ENCODE data around the gene CAPN2. TPM values are rescaled to one million over a fixed set of nuclear protein-coding genes. Genes with fewer than 3 reads are reported as not detected.

CAPN2 gene
- total and polyA plus RNA-seq, 7 experiments from 2014 or later: 57.6 to 195 (median 99.5) TPM

DNA sequence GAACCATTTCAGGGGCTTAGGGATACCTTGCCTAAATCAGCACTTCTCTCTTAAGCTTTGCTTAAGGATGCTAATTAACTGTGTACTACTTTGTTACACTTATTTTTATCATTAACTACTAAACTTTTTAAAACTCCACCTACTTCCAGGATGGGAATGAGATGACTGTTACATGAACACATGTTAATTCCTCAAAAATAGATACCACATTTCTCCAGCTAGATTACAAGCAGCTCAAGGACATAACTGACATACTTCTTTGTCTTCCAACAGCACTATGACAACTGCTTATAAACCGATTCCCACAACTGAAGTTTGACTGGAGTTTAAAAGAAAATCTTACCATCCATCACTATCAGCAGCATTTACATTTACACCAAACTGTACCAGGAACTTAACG lies 79.7 kb downstream of the CAPN2 start:
- Histone ChIP-seq H3K9me3 (ENCODE audit: control insufficient read depth in 2 of 3, low read length in 3 of 3) (no peaks in the 10 kb centered on the region), H3K36me3 (ENCODE audit: control insufficient read depth in 2 of 3, insufficient read depth in 3 of 3, low read length in 3 of 3) (peaks cover 14 to 53% (median 15%) of the 10 kb centered on the region in 3 experiments), H3K4me3 (ENCODE audit: low read length) (no peak overlapping the region), H3K4me1 (ENCODE audit: control insufficient read depth in 2 of 2, insufficient read depth in 2 of 2, low read length in 2 of 2) (no peaks in the 10 kb centered on the region), H3K27ac (ENCODE audit: low read depth, low read length) (no peak overlapping the region), H3K27me3 (ENCODE audit: control insufficient read depth in 2 of 2, insufficient read depth in 2 of 2, low read length in 2 of 2) (no peaks in the 10 kb centered on the region)
- Mint-ChIP-seq H3K4me3 (no peak overlapping the region), H3K36me3 (peaks cover 0 to 46% (median 5%) of the 10 kb centered on the region in 5 donors), H3K27me3 (no peaks in the 10 kb centered on the region), H3K4me1 (peaks cover 0 to 5% (median 0%) of the 10 kb centered on the region in 7 donors), H3K27ac (peak overlapping the region in 2 of 9 donors; percentile 1 to 5), H3K9me3 (no peaks in the 10 kb centered on the region)
- ATAC-seq (no peak), DNase-seq (no peak)
- CTCF ChIA-PET: no interaction called here
- intact Hi-C loops (cut with micrococcal nuclease): no loop called here
- POLR2A ChIA-PET: no interaction called here

- Histone ChIP-seq H3K27ac (ENCODE audit: low read depth, low read length) (no peak overlapping the region), H3K4me1 (ENCODE audit: control insufficient read depth in 2 of 2, insufficient read depth in 2 of 2, low read length in 2 of 2) (no peaks in the 10 kb centered on the region), H3K36me3 (ENCODE audit: control insufficient read depth in 2 of 3, insufficient read depth in 3 of 3, low read length in 3 of 3) (peaks cover 14 to 61% (median 15%) of the 10 kb centered on the region in 3 experiments), H3K9me3 (ENCODE audit: control insufficient read depth in 2 of 3, low read length in 3 of 3) (no peaks in the 10 kb centered on the region), H3K4me3 (ENCODE audit: low read length) (no peak overlapping the region), H3K27me3 (ENCODE audit: control insufficient read depth in 2 of 2, insufficient read depth in 2 of 2, low read length in 2 of 2) (no peaks in the 10 kb centered on the region)
- CTCF ChIA-PET: no interaction called here
- Mint-ChIP-seq H3K9me3 (no peaks in the 10 kb centered on the region), H3K4me1 (peaks cover 0 to 5% (median 0%) of the 10 kb centered on the region in 7 donors), H3K27me3 (no peaks in the 10 kb centered on the region), H3K27ac (peak overlapping the region in 2 of 9 donors; percentile 22 to 42), H3K36me3 (peaks cover 6 to 48% (median 9%) of the 10 kb centered on the region in 5 donors), H3K4me3 (no peak overlapping the region)
- DNase-seq (no peak), ATAC-seq (no peak)
- POLR2A ChIA-PET: no interaction called here
- intact Hi-C loops (cut with micrococcal nuclease): no loop called here
These were observed 81.4 kb downstream of the CAPN2 start for GRCh38 chr1:223793716-223794115.

DNA sequence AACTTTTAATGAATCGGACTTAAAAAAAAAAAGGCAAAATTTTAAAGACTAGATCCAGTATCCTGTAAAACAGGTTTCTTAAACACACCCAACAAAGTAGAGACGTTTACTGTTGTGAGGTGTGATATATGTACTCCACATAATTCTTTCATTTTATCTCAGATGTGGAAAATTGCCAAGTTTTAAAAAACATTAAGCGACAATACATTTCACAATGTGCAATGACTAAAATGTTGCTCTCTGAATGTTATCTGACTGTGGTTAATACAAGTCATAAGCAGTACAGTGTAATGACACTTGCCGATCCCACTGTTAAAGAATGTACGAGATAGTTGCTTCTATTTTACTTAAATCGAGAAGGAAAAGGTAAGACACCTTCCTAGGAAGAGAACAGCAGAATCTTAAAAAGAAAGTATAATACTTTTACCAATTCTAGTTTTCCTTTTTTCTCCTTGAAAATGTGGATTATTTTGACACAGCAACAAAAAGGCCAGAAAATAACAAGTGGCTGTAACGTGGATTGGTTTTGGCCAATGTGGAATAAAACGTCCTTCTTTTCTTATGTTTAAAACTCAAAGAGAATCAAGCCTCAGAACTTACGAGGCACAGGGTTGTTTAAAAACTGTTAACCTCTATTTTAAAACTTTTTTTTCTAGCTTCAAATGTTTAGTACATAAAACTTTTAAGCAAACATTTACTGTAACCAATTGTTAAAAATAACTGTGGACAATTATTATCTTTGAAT lies 82.0 kb downstream of the CAPN2 start:
- no peak overlapping the region for H3K4me3 Mint-ChIP-seq
- Histone ChIP-seq H3K36me3 (ENCODE audit: control insufficient read depth in 2 of 3, insufficient read depth in 3 of 3, low read length in 3 of 3) (peaks cover 14 to 59% (median 15%) of the 10 kb centered on the region in 3 experiments), H3K4me3 (ENCODE audit: low read length) (no peak overlapping the region), H3K9me3 (ENCODE audit: control insufficient read depth in 2 of 3, low read length in 3 of 3) (no peaks in the 10 kb centered on the region), H3K27me3 (ENCODE audit: control insufficient read depth in 2 of 2, insufficient read depth in 2 of 2, low read length in 2 of 2) (no peaks in the 10 kb centered on the region), H3K27ac (ENCODE audit: low read depth, low read length) (no peak overlapping the region), H3K4me1 (ENCODE audit: control insufficient read depth in 2 of 2, insufficient read depth in 2 of 2, low read length in 2 of 2) (no peaks in the 10 kb centered on the region)
- H3K27ac Mint-ChIP-seq: no peak overlapping the region
- no peaks in the 10 kb centered on the region for H3K9me3 Mint-ChIP-seq
- intact Hi-C loops (cut with micrococcal nuclease): no loop called here
- no peak for DNase-seq
- POLR2A ChIA-PET: no interaction called here
- ATAC-seq: no peak
- peaks cover 7 to 46% (median 12%) of the 10 kb centered on the region in 5 donors for H3K36me3 Mint-ChIP-seq
- no peaks in the 10 kb centered on the region for H3K27me3 Mint-ChIP-seq
- H3K4me1 Mint-ChIP-seq: peaks cover 0 to 5% (median 0%) of the 10 kb centered on the region in 7 donors
- CTCF ChIA-PET: no interaction called here

- Mint-ChIP-seq H3K27me3 (no peaks in the 10 kb centered on the region), H3K4me1 (peaks cover 0 to 11% (median 0%) of the 10 kb centered on the region in 7 donors), H3K36me3 (peaks cover 12 to 62% (median 17%) of the 10 kb centered on the region in 5 donors), H3K9me3 (no peaks in the 10 kb centered on the region), H3K27ac (no peak overlapping the region), H3K4me3 (no peak overlapping the region)
- DNase-seq: no peak
- no peaks in the 10 kb centered on the region for H3K9me3 ChIP-seq (ENCODE audit: control insufficient read depth in 2 of 3, low read length in 3 of 3)
- H3K4me3 ChIP-seq (ENCODE audit: low read length): no peak overlapping the region
- no peak for ATAC-seq
- no peaks in the 10 kb centered on the region for H3K4me1 ChIP-seq (ENCODE audit: control insufficient read depth in 2 of 2, insufficient read depth in 2 of 2, low read length in 2 of 2)
- H3K27me3 ChIP-seq (ENCODE audit: control insufficient read depth in 2 of 2, insufficient read depth in 2 of 2, low read length in 2 of 2): no peaks in the 10 kb centered on the region
- ChIA-PET CTCF (interaction anchor here (1.1 kb wide), 1 partner anchor 16 kb away, joined by 3 read pairs; no protein-coding TSS in a partner anchor), POLR2A (no interaction called here)
- H3K36me3 ChIP-seq (ENCODE audit: control insufficient read depth in 2 of 3, insufficient read depth in 3 of 3, low read length in 3 of 3): peaks cover 20 to 72% (median 25%) of the 10 kb centered on the region in 3 experiments
- intact Hi-C loops (cut with micrococcal nuclease): no loop called here
- no peak overlapping the region for H3K27ac ChIP-seq (ENCODE audit: low read depth, low read length)
These were observed 83.9 kb downstream of the CAPN2 start for GRCh38 chr1:223796210-223796609.

- Mint-ChIP-seq H3K9me3 (no peaks in the 10 kb centered on the region), H3K27me3 (no peaks in the 10 kb centered on the region), H3K4me1 (peaks cover 0 to 6% (median 0%) of the 10 kb centered on the region in 7 donors), H3K27ac (no peak overlapping the region), H3K36me3 (peaks cover 18 to 72% (median 46%) of the 10 kb centered on the region in 5 donors), H3K4me3 (no peak overlapping the region)
- H3K27ac ChIP-seq (ENCODE audit: low read depth, low read length): no peak overlapping the region
- H3K27me3 ChIP-seq (ENCODE audit: control insufficient read depth in 2 of 2, insufficient read depth in 2 of 2, low read length in 2 of 2): no peaks in the 10 kb centered on the region
- intact Hi-C loops (cut with micrococcal nuclease): no loop called here
- no peaks in the 10 kb centered on the region for H3K9me3 ChIP-seq (ENCODE audit: control insufficient read depth in 2 of 3, low read length in 3 of 3)
- H3K4me3 ChIP-seq (ENCODE audit: low read length): no peak overlapping the region
- peaks cover 15 to 73% (median 33%) of the 10 kb centered on the region in 3 experiments for H3K36me3 ChIP-seq (ENCODE audit: control insufficient read depth in 2 of 3, insufficient read depth in 3 of 3, low read length in 3 of 3)
- ATAC-seq (no peak), DNase-seq (no peak)
- ChIA-PET POLR2A (no interaction called here), CTCF (no interaction called here)
- H3K4me1 ChIP-seq (ENCODE audit: control insufficient read depth in 2 of 2, insufficient read depth in 2 of 2, low read length in 2 of 2): no peaks in the 10 kb centered on the region
These were observed 89.7 kb downstream of the CAPN2 start for GRCh38 chr1:223802032-223802431.

DNA sequence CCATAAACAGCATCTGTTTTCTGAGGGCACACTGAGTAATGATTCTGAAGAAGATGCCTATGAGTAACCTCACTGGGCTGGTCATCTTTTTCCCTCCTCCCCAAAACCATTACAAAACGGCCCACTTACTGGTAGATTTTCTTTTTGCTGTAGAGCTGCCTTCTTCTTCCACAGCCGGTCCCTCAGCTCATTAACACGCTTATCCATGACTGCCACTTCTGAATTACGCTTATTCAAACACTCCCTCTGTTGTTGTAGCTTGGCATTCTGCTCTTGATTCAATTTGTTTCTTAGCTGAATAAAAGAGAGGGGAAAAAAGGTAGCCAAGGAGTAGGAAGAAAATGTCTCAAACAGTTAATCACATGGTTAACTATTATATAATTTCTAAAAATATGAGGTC lies 90.3 kb downstream of the CAPN2 start:
- H3K4me3 ChIP-seq (ENCODE audit: low read length): no peak overlapping the region
- H3K36me3 ChIP-seq (ENCODE audit: control insufficient read depth in 2 of 3, insufficient read depth in 3 of 3, low read length in 3 of 3): peaks cover 15 to 70% (median 33%) of the 10 kb centered on the region in 3 experiments
- no peaks in the 10 kb centered on the region for H3K27me3 ChIP-seq (ENCODE audit: control insufficient read depth in 2 of 2, insufficient read depth in 2 of 2, low read length in 2 of 2)
- DNase-seq (no peak), ATAC-seq (no peak)
- Mint-ChIP-seq H3K27me3 (no peaks in the 10 kb centered on the region), H3K9me3 (peaks cover 0 to 3% (median 0%) of the 10 kb centered on the region in 11 donors), H3K4me1 (peaks cover 0 to 6% (median 0%) of the 10 kb centered on the region in 7 donors), H3K27ac (no peak overlapping the region), H3K36me3 (peaks cover 22 to 77% (median 50%) of the 10 kb centered on the region in 5 donors), H3K4me3 (no peak overlapping the region)
- intact Hi-C loops (cut with micrococcal nuclease): no loop called here
- H3K9me3 ChIP-seq (ENCODE audit: control insufficient read depth in 2 of 3, low read length in 3 of 3): no peaks in the 10 kb centered on the region
- H3K27ac ChIP-seq (ENCODE audit: low read depth, low read length): no peak overlapping the region
- ChIA-PET POLR2A (no interaction called here), CTCF (interaction anchor here (0.6 kb wide), 1 partner anchor 100 kb away, joined by 3 read pairs; no protein-coding TSS in a partner anchor)
- H3K4me1 ChIP-seq (ENCODE audit: control insufficient read depth in 2 of 2, insufficient read depth in 2 of 2, low read length in 2 of 2): no peaks in the 10 kb centered on the region
